Left colon (tissue), 2 donors: Measurements from ENCODE around the gene SCRN2. TPM values are rescaled to one million over a fixed set of nuclear protein-coding genes. Genes with fewer than 3 reads are reported as not detected.
A peak's percentile ranks its signal among the peaks of the same experiment; 100 is the strongest.

ENCODE experiments used
- ATAC-seq: fragments of 200-7000 bp; cut with Tn5 transposase; one replicate; pipeline ENCODE4 v1.9.1; 2020; ENCODE audit warnings: mild to moderate bottlenecking, moderate library complexity
- DNase-seq, 2 donors: peaks; one replicate each; pipeline ENCODE4 v3.0.0-alpha.2; 2020
- intact Hi-C, 2 donors: fragments of 100-400 bp; cut with DNase I in 1 of 2; cut with micrococcal nuclease in 1 of 2; formaldehyde crosslinking; loops; one replicate each; pipeline versions ENCODE4 v1.11.2 to v1.14.0; 2022; cut with DNase I, micrococcal nuclease
- total RNA-seq, 2 donors: library from RNA; stranded (reverse); fragmentation: NEBNext Ultra II Directional; extraction: Animal tissue kit (Norgen Biotek cat#: 25700); gene quantifications; one replicate each; pipeline ENCODE4 v1.2.1, GENCODE V29; 2021
- donor health status: DM: no; HTN: no; CAD: no.
- donor health status: DM: yes; HTN: yes; CAD: no.

SCRN2 gene
- total RNA-seq, 2 donors from 2014 or later: 51.0 to 53.7 TPM

- intact Hi-C loops: no loop called here
- DNase-seq (no peak), ATAC-seq (no peak)
These were observed 32.4 kb upstream of the SCRN2 start for GRCh38 chr17:47873200-47874090.

GRCh38 chr17:47872651-47873161, 31.6 kb upstream of the SCRN2 start:
- ATAC-seq (no peak), DNase-seq (no peak)
- intact Hi-C loops: no loop called here

GRCh38 chr17:47872019-47872650, 31.1 kb upstream of the SCRN2 start:
- intact Hi-C loops: no loop called here
- no peak for DNase-seq
- no peak for ATAC-seq

- ATAC-seq: no peak
- intact Hi-C loops: no loop called here
- no peak for DNase-seq
These were observed 30.0 kb upstream of the SCRN2 start for GRCh38 chr17:47871048-47871447.

- intact Hi-C loops: no loop called here
- ATAC-seq: no peak
These were observed 29.0 kb upstream of the SCRN2 start for GRCh38 chr17:47870056-47870455.

GRCh38 chr17:47869114-47869513, 28.0 kb upstream of the SCRN2 start:
- no peak for ATAC-seq
- no peak for DNase-seq
- intact Hi-C loops: no loop called here

More at GRCh38 chr17:47870056-47870455, 29.0 kb upstream of the SCRN2 start:
- no peak for DNase-seq

GRCh38 chr17:47867813-47868533, 26.9 kb upstream of the SCRN2 start:
- ATAC-seq: no peak
- intact Hi-C loops: no loop called here

GRCh38 chr17:47866941-47867340, 25.9 kb upstream of the SCRN2 start:
- intact Hi-C loops: no loop called here
- DNase-seq (no peak), ATAC-seq (no peak)

More at GRCh38 chr17:47867813-47868533, 26.9 kb upstream of the SCRN2 start:
- no peak for DNase-seq

- peak; percentile 49 for ATAC-seq
- no peak for DNase-seq
- intact Hi-C loops: no loop called here
These were observed 23.7 kb upstream of the SCRN2 start for GRCh38 chr17:47864791-47865216.

- intact Hi-C loops: no loop called here
- no peak for DNase-seq
- peak; percentile 85 for ATAC-seq
These were observed 21.8 kb upstream of the SCRN2 start for GRCh38 chr17:47862621-47863440.

GRCh38 chr17:47860386-47860785, 19.3 kb upstream of the SCRN2 start:
- ATAC-seq (no peak), DNase-seq (no peak)
- intact Hi-C loops: no loop called here

GRCh38 chr17:47857551-47858455, 16.7 kb upstream of the SCRN2 start:
- no peak for DNase-seq
- intact Hi-C loops: no loop called here
- ATAC-seq: no peak

GRCh38 chr17:47856830-47857229, 15.8 kb upstream of the SCRN2 start:
- no peak for DNase-seq
- intact Hi-C loops: no loop called here
- no peak for ATAC-seq

GRCh38 chr17:47855737-47856136, 14.7 kb upstream of the SCRN2 start:
- ATAC-seq (no peak), DNase-seq (no peak)
- intact Hi-C loops: no loop called here

- DNase-seq (no peak), ATAC-seq (no peak)
- intact Hi-C loops: no loop called here
These were observed 12.5 kb upstream of the SCRN2 start for GRCh38 chr17:47853616-47854015.

GRCh38 chr17:47852113-47852949, 11.3 kb upstream of the SCRN2 start:
- no peak for ATAC-seq
- intact Hi-C loops: no loop called here
- no peak for DNase-seq

- ATAC-seq: no peak
- intact Hi-C loops: no loop called here
- no peak for DNase-seq
These were observed 10.7 kb upstream of the SCRN2 start for GRCh38 chr17:47851764-47852112.
